ENCODE data around the gene COG2.

DNA sequence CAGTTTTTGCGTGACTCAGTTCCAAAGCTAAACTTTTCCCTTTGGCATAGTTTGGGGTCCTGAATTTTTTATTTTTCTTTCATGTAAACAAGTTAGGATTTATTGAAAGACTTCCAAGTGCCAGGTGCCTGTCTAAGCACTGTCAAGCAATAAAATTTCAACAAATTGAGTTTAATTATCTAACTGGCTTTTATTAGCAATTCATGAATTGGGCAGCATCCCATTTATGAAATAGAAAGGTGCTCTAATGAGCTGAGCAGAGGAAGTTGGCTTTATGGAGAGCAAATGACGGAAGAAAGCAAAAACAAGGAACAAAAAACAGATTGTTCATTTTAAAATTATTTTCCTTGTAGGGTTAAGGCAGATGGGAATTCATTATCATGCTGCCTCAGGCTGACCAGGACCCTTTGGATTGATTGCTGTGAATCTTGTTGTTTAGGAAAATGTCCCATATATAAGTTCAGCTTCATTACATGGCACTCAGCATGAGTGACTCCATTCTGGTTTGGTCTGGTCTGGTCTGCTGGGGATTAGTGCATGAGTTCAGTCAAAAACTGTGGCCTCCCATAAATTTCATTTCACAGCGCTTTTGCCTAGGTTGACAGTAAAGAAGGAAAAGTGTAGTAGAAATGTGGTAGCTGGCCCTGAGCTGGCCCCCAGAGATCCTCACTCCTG, 21.5 kb upstream of the COG2 start:
- TF ChIP-seq POLR2A (IDR thresholded peaks at IDR 0.05): no peak
- TF ChIP-seq CTCF (IDR thresholded peaks at IDR 0.05 in 4 of 5, conservative IDR thresholded peaks at IDR 0.05 in 1 of 5): no peak

All from gastrocnemius medialis (tissue), 4 donors.